ENCODE data around the gene OR14C36. TPM values are rescaled to one million over a fixed set of nuclear protein-coding genes. Genes with fewer than 3 reads are reported as not detected.
"Not testable (repeated sequence)": the region's sequence is repeated elsewhere in the genome, so short reads cannot be mapped to it uniquely, and the experiment has no call there.

OR14C36 gene
- total RNA-seq, 1 experiment from 2014 or later, result not detected

DNA sequence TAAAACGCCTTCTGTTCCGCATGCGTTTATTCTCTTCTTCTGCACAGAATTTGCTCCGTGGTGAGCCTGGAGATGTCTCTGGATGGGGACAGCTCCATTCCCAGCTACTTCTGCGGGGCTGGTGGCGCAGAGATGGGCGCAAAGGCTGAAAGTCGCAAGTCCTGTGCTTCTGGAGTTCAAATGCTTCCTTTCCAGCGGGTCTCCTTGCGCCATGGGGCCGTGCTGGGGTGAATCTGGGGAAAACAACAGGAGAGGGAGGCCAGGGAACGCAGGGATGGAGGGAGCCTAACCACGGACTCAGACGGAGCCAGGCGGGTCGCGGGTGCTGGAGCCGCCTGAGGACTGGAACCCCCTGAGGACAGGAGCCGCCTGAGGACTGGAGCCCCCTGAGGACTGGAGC is 42.5 kb upstream of the OR14C36 start:
- Histone ChIP-seq H3K9me2 (ENCODE audit: insufficient read depth) (no peaks in the 10 kb centered on the region), H4K20me1 (ENCODE audit: insufficient read depth) (no peaks in the 10 kb centered on the region), H3K4me1 (replicated peaks; ENCODE audit: insufficient read depth) (no peaks in the 10 kb centered on the region), H3K27me3 (ENCODE audit: insufficient read depth, low read depth) (no peaks in the 10 kb centered on the region), H3K9me3 (ENCODE audit: insufficient read depth, low read depth) (no peaks in the 10 kb centered on the region), H3K36me3 (ENCODE audit: low read depth) (no peaks in the 10 kb centered on the region), H3K27ac (no peak overlapping the region), H3F3A (ENCODE audit: insufficient read depth, low read depth) (no peaks in the 10 kb centered on the region), H3K4me2 (no peak overlapping the region), H2AFZ (no peak overlapping the region), H3K4me3 (no peak overlapping the region), H3K79me2 (ENCODE audit: low read depth) (no peaks in the 10 kb centered on the region)
- DNase-seq, result no peak
- TF ChIP-seq, protein P1, sequence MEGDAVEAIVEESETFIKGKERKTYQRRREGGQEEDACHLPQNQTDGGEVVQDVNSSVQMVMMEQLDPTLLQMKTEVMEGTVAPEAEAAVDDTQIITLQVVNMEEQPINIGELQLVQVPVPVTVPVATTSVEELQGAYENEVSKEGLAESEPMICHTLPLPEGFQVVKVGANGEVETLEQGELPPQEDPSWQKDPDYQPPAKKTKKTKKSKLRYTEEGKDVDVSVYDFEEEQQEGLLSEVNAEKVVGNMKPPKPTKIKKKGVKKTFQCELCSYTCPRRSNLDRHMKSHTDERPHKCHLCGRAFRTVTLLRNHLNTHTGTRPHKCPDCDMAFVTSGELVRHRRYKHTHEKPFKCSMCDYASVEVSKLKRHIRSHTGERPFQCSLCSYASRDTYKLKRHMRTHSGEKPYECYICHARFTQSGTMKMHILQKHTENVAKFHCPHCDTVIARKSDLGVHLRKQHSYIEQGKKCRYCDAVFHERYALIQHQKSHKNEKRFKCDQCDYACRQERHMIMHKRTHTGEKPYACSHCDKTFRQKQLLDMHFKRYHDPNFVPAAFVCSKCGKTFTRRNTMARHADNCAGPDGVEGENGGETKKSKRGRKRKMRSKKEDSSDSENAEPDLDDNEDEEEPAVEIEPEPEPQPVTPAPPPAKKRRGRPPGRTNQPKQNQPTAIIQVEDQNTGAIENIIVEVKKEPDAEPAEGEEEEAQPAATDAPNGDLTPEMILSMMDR (conservative IDR thresholded peaks at IDR 0.05), result no peak
- TF ChIP-seq EZH2 (IDR thresholded peaks at IDR 0.05; ENCODE audit: low read depth), result no peak
- CTCF ChIA-PET, result no interaction called here
- BruUV-seq (replicated peaks), result no TSS peak
- intact Hi-C loops (cut with micrococcal nuclease; ENCODE audit: unreplicated experiment), result no loop called here
- POLR2A ChIA-PET (ENCODE audit: unreplicated experiment), result no interaction called here

DNA sequence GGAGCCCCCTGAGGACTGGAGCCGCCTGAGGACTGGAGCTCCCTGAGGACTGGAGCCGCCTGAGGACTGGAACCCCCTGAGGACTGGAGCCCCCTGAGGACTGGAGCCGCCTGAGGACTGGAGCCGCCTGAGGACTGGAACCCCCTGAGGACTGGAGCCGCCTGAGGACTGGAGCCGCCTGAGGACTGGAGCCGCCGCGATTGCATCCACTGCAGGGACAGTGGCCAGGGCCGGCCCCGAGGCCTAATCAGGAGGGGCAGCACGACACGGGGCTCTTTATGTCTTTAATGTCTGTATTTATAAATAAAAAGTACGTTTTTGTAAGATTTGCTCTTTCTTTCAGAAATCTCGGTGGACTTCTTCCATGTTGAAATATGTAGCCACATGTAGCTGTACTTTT is 41.8 kb upstream of the OR14C36 start:
- H3F3A ChIP-seq (ENCODE audit: insufficient read depth, low read depth); DNase-seq; BruUV-seq (replicated peaks); H3K36me3 ChIP-seq (ENCODE audit: low read depth); POLR2A ChIA-PET (ENCODE audit: unreplicated experiment); CTCF ChIA-PET; H3K4me3 ChIP-seq; H3K79me2 ChIP-seq (ENCODE audit: low read depth); H3K9me3 ChIP-seq (ENCODE audit: insufficient read depth, low read depth); H4K20me1 ChIP-seq (ENCODE audit: insufficient read depth); intact Hi-C loops (cut with micrococcal nuclease; ENCODE audit: unreplicated experiment); H3K27ac ChIP-seq; H3K4me2 ChIP-seq; H2AFZ ChIP-seq; H3K4me1 ChIP-seq (replicated peaks; ENCODE audit: insufficient read depth); H3K27me3 ChIP-seq (ENCODE audit: insufficient read depth, low read depth); H3K9me2 ChIP-seq (ENCODE audit: insufficient read depth): not testable (repeated sequence)

- TF ChIP-seq, protein P1 (conservative IDR thresholded peaks at IDR 0.05), result no peak
- no peak for TF ChIP-seq EZH2 (IDR thresholded peaks at IDR 0.05; ENCODE audit: low read depth)
- intact Hi-C loops (cut with micrococcal nuclease; ENCODE audit: unreplicated experiment), result no loop called here
Measured at GRCh38 chr1:248316796-248317195, 31.8 kb upstream of the OR14C36 start.

GRCh38 chr1:248324468-248324867 is 24.1 kb upstream of the OR14C36 start, which contains the start of gene OR2M7:
OR2M7 (minus strand) TSS chr1:248324568; CDS start chr1:248324568, 0 bp downstream.
- no TSS peak for BruUV-seq (replicated peaks)
- TF ChIP-seq, protein P1 (conservative IDR thresholded peaks at IDR 0.05), result no peak
- no peak for TF ChIP-seq EZH2 (IDR thresholded peaks at IDR 0.05; ENCODE audit: low read depth)
- no peak for DNase-seq
- no peaks in the 10 kb centered on the region for H3K4me1 ChIP-seq (replicated peaks; ENCODE audit: insufficient read depth)
- no peaks in the 10 kb centered on the region for H4K20me1 ChIP-seq (ENCODE audit: insufficient read depth)
- H3K4me3 ChIP-seq, result no peak within 1 kb of the TSS
- intact Hi-C loops (cut with micrococcal nuclease; ENCODE audit: unreplicated experiment), result no loop called here
- no peaks in the 10 kb centered on the region for H3K9me2 ChIP-seq (ENCODE audit: insufficient read depth)
- no peak within 1 kb of the TSS for H2AFZ ChIP-seq
- no peaks in the 10 kb centered on the region for H3F3A ChIP-seq (ENCODE audit: insufficient read depth, low read depth)
- POLR2A ChIA-PET (ENCODE audit: unreplicated experiment), result no interaction called here
- H3K79me2 ChIP-seq (ENCODE audit: low read depth), result no peaks in the 10 kb centered on the region
- no peak within 1 kb of the TSS for H3K4me2 ChIP-seq
- H3K9me3 ChIP-seq (ENCODE audit: insufficient read depth, low read depth), result no peaks in the 10 kb centered on the region
- no peaks in the 10 kb centered on the region for H3K27me3 ChIP-seq (ENCODE audit: insufficient read depth, low read depth)
- no peaks in the 10 kb centered on the region for H3K36me3 ChIP-seq (ENCODE audit: low read depth)
- CTCF ChIA-PET, result no interaction called here
- H3K27ac ChIP-seq, result no peak within 1 kb of the TSS

More at GRCh38 chr1:248316796-248317195, 31.8 kb upstream of the OR14C36 start:
- H2AFZ ChIP-seq, result no peak overlapping the region
- H3K36me3 ChIP-seq (ENCODE audit: low read depth), result no peaks in the 10 kb centered on the region
- H3K4me1 ChIP-seq (replicated peaks; ENCODE audit: insufficient read depth), result no peaks in the 10 kb centered on the region
- BruUV-seq (replicated peaks), result no TSS peak
- ChIA-PET POLR2A (ENCODE audit: unreplicated experiment) (no interaction called here), CTCF (no interaction called here)
- H3K27me3 ChIP-seq (ENCODE audit: insufficient read depth, low read depth), result no peaks in the 10 kb centered on the region
- no peaks in the 10 kb centered on the region for H3K79me2 ChIP-seq (ENCODE audit: low read depth)
- no peak overlapping the region for H3K27ac ChIP-seq
- DNase-seq, result no peak
- H3K9me2 ChIP-seq (ENCODE audit: insufficient read depth), result no peaks in the 10 kb centered on the region
- no peaks in the 10 kb centered on the region for H3F3A ChIP-seq (ENCODE audit: insufficient read depth, low read depth)
- H3K9me3 ChIP-seq (ENCODE audit: insufficient read depth, low read depth), result no peaks in the 10 kb centered on the region
- no peak overlapping the region for H3K4me3 ChIP-seq
- H3K4me2 ChIP-seq, result no peak overlapping the region
- H4K20me1 ChIP-seq (ENCODE audit: insufficient read depth), result no peaks in the 10 kb centered on the region
